Amniotic stem cell (primary cell): ENCODE data around the gene MIB2.
"Not testable (repeated sequence)": the region's sequence is repeated elsewhere in the genome, so short reads cannot be mapped to it uniquely, and the experiment has no call there.

Source experiments
- DNase-seq: peaks from one replicate; lab custom pipeline; 2025; lab: John Stamatoyannopoulos, UW

The MIB2 gene

GRCh38 chr1:1648265-1648664 lies 33.0 kb downstream of the MIB2 start:
- not testable (repeated sequence) for DNase-seq

GRCh38 chr1:1658583-1659549 lies 43.6 kb downstream of the MIB2 start, which contains the start of gene CDK11B:
TSS of gene CDK11B (minus strand) at chr1:1659004. CDS start at chr1:1657485, 1,519 bp downstream.
- peak; percentile 87 for DNase-seq

- peak; percentile 24 for DNase-seq
These were observed 47.1 kb downstream of the MIB2 start for GRCh38 chr1:1662392-1662791.

- DNase-seq = not testable (repeated sequence)
These were observed 47.7 kb downstream of the MIB2 start for GRCh38 chr1:1662830-1663560.

- not testable (repeated sequence) for DNase-seq
These were observed 49.0 kb downstream of the MIB2 start for GRCh38 chr1:1664318-1664717.

GRCh38 chr1:1664941-1665814 lies 49.9 kb downstream of the MIB2 start:
- DNase-seq = no peak

GRCh38 chr1:1665815-1666251 lies 50.5 kb downstream of the MIB2 start:
- no peak for DNase-seq

GRCh38 chr1:1666526-1666925 lies 51.2 kb downstream of the MIB2 start:
- no peak for DNase-seq

GRCh38 chr1:1669468-1670440 lies 54.5 kb downstream of the MIB2 start:
- no peak for DNase-seq

GRCh38 chr1:1670866-1671265 lies 55.6 kb downstream of the MIB2 start:
- DNase-seq = no peak

GRCh38 chr1:1671365-1672119 lies 56.2 kb downstream of the MIB2 start:
- DNase-seq = no peak

GRCh38 chr1:1672181-1672965 lies 57.1 kb downstream of the MIB2 start:
- no peak for DNase-seq

- DNase-seq = not testable (repeated sequence)
These were observed 59.5 kb downstream of the MIB2 start for GRCh38 chr1:1674806-1675205.

- not testable (repeated sequence) for DNase-seq
These were observed 59.9 kb downstream of the MIB2 start for GRCh38 chr1:1675218-1675617.

- not testable (repeated sequence) for DNase-seq
These were observed 60.8 kb downstream of the MIB2 start for GRCh38 chr1:1676087-1676486.

- no peak for DNase-seq
These were observed 62.6 kb downstream of the MIB2 start for GRCh38 chr1:1677718-1678580.

GRCh38 chr1:1678581-1679380 lies 63.5 kb downstream of the MIB2 start:
- no peak for DNase-seq
